Measurements from ENCODE around the gene CARMIL3.

CARMIL3 gene

DNA sequence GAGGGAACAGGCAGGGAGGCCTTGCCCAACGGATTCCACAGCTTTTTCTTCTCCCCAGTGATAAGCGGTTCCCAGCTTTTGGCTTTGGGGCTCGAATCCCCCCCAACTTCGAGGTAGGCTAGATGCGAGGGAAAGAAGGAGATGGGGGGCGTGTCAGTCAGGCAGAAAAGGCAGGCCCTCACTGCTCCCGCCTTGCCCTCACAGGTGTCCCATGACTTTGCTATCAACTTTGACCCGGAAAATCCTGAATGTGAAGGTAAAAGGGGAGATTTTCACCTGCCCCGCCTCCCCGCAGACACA is 24.4 kb downstream of the CARMIL3 start:
- Histone ChIP-seq H2BK5ac (ENCODE audit: low read length) (no peak overlapping the region), H4K8ac (ENCODE audit: low read depth, low read length) (no peak overlapping the region), H3K4me2 (ENCODE audit: insufficient read depth, low read length, poor library complexity, severe bottlenecking) (no peak overlapping the region), H2BK120ac (ENCODE audit: low read depth, low read length) (no peak overlapping the region), H3K27me3 (ENCODE audit: control insufficient read depth in 3 of 3, insufficient read depth in 3 of 3, low read depth in 1 of 3, low read length in 3 of 3) (peaks cover 0 to 62% (median 3%) of the 10 kb centered on the region in 3 experiments), H3K4ac (ENCODE audit: low read length) (no peak overlapping the region), H3K18ac (ENCODE audit: low read length) (no peak overlapping the region), H3K27ac (replicated peaks; ENCODE audit: low read length) (no peak overlapping the region), H3K36me3 (replicated peaks in 1 of 2; ENCODE audit: control insufficient read depth in 2 of 2, insufficient read depth in 2 of 2, low read length in 2 of 2) (no peaks in the 10 kb centered on the region), H2AFZ (ENCODE audit: low read length) (no peak overlapping the region), H2AK5ac (ENCODE audit: low read depth, low read length) (peak overlapping the region; percentile 38), H3K23ac (ENCODE audit: low read depth, low read length, poor library complexity) (no peak overlapping the region), H3K14ac (ENCODE audit: low read length) (no peak overlapping the region), H3K4me3 (ENCODE audit: low read length in 2 of 2) (no peak overlapping the region), H3K79me1 (ENCODE audit: low read depth, low read length) (no peaks in the 10 kb centered on the region), H3K4me1 (ENCODE audit: control insufficient read depth in 2 of 2, insufficient read depth in 1 of 2, low read depth in 1 of 2, low read length in 2 of 2) (peaks cover 22 to 28% of the 10 kb centered on the region in 2 donors), H4K91ac (ENCODE audit: low read depth, low read length, poor library complexity) (no peak overlapping the region), H2BK12ac (ENCODE audit: low read length) (no peak overlapping the region), H3K9ac (ENCODE audit: low read depth, low read length, poor library complexity) (no peak overlapping the region), H2BK15ac (ENCODE audit: low read length) (no peak overlapping the region), H3K9me3 (replicated peaks in 1 of 2; ENCODE audit: control insufficient read depth in 2 of 2, insufficient read depth in 1 of 2, low read depth in 1 of 2, low read length in 2 of 2) (no peaks in the 10 kb centered on the region)
- no CpG with 5 or more reads among the region's 10 CpGs for WGBS, 2 donors (ENCODE audit: extremely low coverage in 2 of 2, insufficient read length in 2 of 2, insufficient replicate concordance in 1 of 2)
- DNase-seq (ENCODE audit: low spot score), result no peak

DNA sequence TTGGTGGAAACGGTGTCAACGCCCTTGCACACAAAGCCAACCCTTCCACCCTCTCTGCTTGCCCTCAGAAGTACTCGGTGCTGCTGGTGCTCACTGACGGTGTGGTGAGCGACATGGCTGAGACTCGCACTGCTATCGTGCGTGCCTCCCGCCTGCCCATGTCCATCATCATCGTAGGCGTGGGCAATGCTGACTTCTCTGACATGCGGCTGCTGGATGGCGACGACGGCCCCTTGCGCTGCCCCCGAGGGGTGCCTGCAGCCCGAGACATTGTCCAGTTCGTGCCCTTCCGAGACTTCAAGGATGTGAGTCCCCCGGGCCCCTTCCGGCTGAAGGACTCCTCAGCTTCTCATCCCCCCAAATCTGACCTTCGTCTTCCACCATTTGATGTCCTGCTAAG is 25.3 kb downstream of the CARMIL3 start:
- H3K4me2 ChIP-seq (ENCODE audit: insufficient read depth, low read length, poor library complexity, severe bottlenecking), result no peak overlapping the region
- H2BK12ac ChIP-seq (ENCODE audit: low read length), result peak overlapping the region; percentile 93
- peak overlapping the region; percentile 85 for H2AK5ac ChIP-seq (ENCODE audit: low read depth, low read length)
- no peaks in the 10 kb centered on the region for H3K79me1 ChIP-seq (ENCODE audit: low read depth, low read length)
- peak overlapping the region; percentile 86 for H3K14ac ChIP-seq (ENCODE audit: low read length)
- H3K36me3 ChIP-seq (replicated peaks in 1 of 2; ENCODE audit: control insufficient read depth in 2 of 2, insufficient read depth in 2 of 2, low read length in 2 of 2), result no peaks in the 10 kb centered on the region
- peaks cover 0 to 70% (median 10%) of the 10 kb centered on the region in 3 experiments for H3K27me3 ChIP-seq (ENCODE audit: control insufficient read depth in 3 of 3, insufficient read depth in 3 of 3, low read depth in 1 of 3, low read length in 3 of 3)
- DNase-seq (ENCODE audit: low spot score), result no peak
- H3K9ac ChIP-seq (ENCODE audit: low read depth, low read length, poor library complexity), result peak overlapping the region; percentile 25
- H3K23ac ChIP-seq (ENCODE audit: low read depth, low read length, poor library complexity), result peak overlapping the region; percentile 26
- H3K4me3 ChIP-seq (ENCODE audit: low read length in 2 of 2), result no peak overlapping the region
- no peak overlapping the region for H2AFZ ChIP-seq (ENCODE audit: low read length)
- H3K18ac ChIP-seq (ENCODE audit: low read length), result peak overlapping the region; percentile 54
- no peak overlapping the region for H4K8ac ChIP-seq (ENCODE audit: low read depth, low read length)
- H2BK15ac ChIP-seq (ENCODE audit: low read length), result peak overlapping the region; percentile 54
- H3K4me1 ChIP-seq (ENCODE audit: control insufficient read depth in 2 of 2, insufficient read depth in 1 of 2, low read depth in 1 of 2, low read length in 2 of 2), result peaks cover 25 to 33% of the 10 kb centered on the region in 2 donors
- no CpG with 5 or more reads among the region's 23 CpGs for WGBS, 2 donors (ENCODE audit: extremely low coverage in 2 of 2, insufficient read length in 2 of 2, insufficient replicate concordance in 1 of 2)
- no peaks in the 10 kb centered on the region for H3K9me3 ChIP-seq (replicated peaks in 1 of 2; ENCODE audit: control insufficient read depth in 2 of 2, insufficient read depth in 1 of 2, low read depth in 1 of 2, low read length in 2 of 2)
- H3K27ac ChIP-seq (replicated peaks; ENCODE audit: low read length), result no peak overlapping the region
- H2BK120ac ChIP-seq (ENCODE audit: low read depth, low read length), result no peak overlapping the region
- no peak overlapping the region for H3K4ac ChIP-seq (ENCODE audit: low read length)
- H4K91ac ChIP-seq (ENCODE audit: low read depth, low read length, poor library complexity), result peak overlapping the region; percentile 48
- peak overlapping the region; percentile 67 for H2BK5ac ChIP-seq (ENCODE audit: low read length)

- Histone ChIP-seq H3K27me3 (ENCODE audit: control insufficient read depth in 3 of 3, insufficient read depth in 3 of 3, low read depth in 1 of 3, low read length in 3 of 3) (peaks cover 0 to 75% (median 19%) of the 10 kb centered on the region in 3 experiments), H3K79me1 (ENCODE audit: low read depth, low read length) (no peaks in the 10 kb centered on the region), H3K23ac (ENCODE audit: low read depth, low read length, poor library complexity) (no peak overlapping the region), H3K4ac (ENCODE audit: low read length) (no peak overlapping the region), H3K18ac (ENCODE audit: low read length) (no peak overlapping the region), H3K36me3 (replicated peaks in 1 of 2; ENCODE audit: control insufficient read depth in 2 of 2, insufficient read depth in 2 of 2, low read length in 2 of 2) (no peaks in the 10 kb centered on the region), H3K4me3 (ENCODE audit: low read length in 2 of 2) (no peak overlapping the region), H3K9ac (ENCODE audit: low read depth, low read length, poor library complexity) (no peak overlapping the region), H4K91ac (ENCODE audit: low read depth, low read length, poor library complexity) (no peak overlapping the region), H3K4me1 (ENCODE audit: control insufficient read depth in 2 of 2, insufficient read depth in 1 of 2, low read depth in 1 of 2, low read length in 2 of 2) (peaks cover 22 to 33% of the 10 kb centered on the region in 2 donors), H3K14ac (ENCODE audit: low read length) (no peak overlapping the region), H2BK5ac (ENCODE audit: low read length) (no peak overlapping the region), H2AFZ (ENCODE audit: low read length) (no peak overlapping the region), H3K9me3 (replicated peaks in 1 of 2; ENCODE audit: control insufficient read depth in 2 of 2, insufficient read depth in 1 of 2, low read depth in 1 of 2, low read length in 2 of 2) (peaks cover 0 to 5% of the 10 kb centered on the region in 2 donors), H4K8ac (ENCODE audit: low read depth, low read length) (no peak overlapping the region), H3K27ac (replicated peaks; ENCODE audit: low read length) (no peak overlapping the region), H3K4me2 (ENCODE audit: insufficient read depth, low read length, poor library complexity, severe bottlenecking) (no peak overlapping the region), H2AK5ac (ENCODE audit: low read depth, low read length) (no peak overlapping the region), H2BK12ac (ENCODE audit: low read length) (no peak overlapping the region), H2BK120ac (ENCODE audit: low read depth, low read length) (no peak overlapping the region), H2BK15ac (ENCODE audit: low read length) (no peak overlapping the region)
- no peak for DNase-seq (ENCODE audit: low spot score)
- WGBS, 2 donors (ENCODE audit: extremely low coverage in 2 of 2, insufficient read length in 2 of 2, insufficient replicate concordance in 1 of 2), result no CpG with 5 or more reads among the region's 3 CpGs
Observed at GRCh38 chr14:24078146-24078545, 26.3 kb downstream of the CARMIL3 start.

GRCh38 chr14:24079491-24080141 is 27.8 kb downstream of the CARMIL3 start:
- Histone ChIP-seq H3K4ac (ENCODE audit: low read length) (no peak overlapping the region), H3K4me1 (ENCODE audit: control insufficient read depth in 2 of 2, insufficient read depth in 1 of 2, low read depth in 1 of 2, low read length in 2 of 2) (peaks cover 22 to 33% of the 10 kb centered on the region in 2 donors), H3K27me3 (ENCODE audit: control insufficient read depth in 3 of 3, insufficient read depth in 3 of 3, low read depth in 1 of 3, low read length in 3 of 3) (peaks cover 0 to 84% (median 21%) of the 10 kb centered on the region in 3 experiments), H3K9me3 (replicated peaks in 1 of 2; ENCODE audit: control insufficient read depth in 2 of 2, insufficient read depth in 1 of 2, low read depth in 1 of 2, low read length in 2 of 2) (peaks cover 0 to 5% of the 10 kb centered on the region in 2 donors), H4K91ac (ENCODE audit: low read depth, low read length, poor library complexity) (no peak overlapping the region), H3K79me1 (ENCODE audit: low read depth, low read length) (no peaks in the 10 kb centered on the region), H2BK120ac (ENCODE audit: low read depth, low read length) (no peak overlapping the region), H3K23ac (ENCODE audit: low read depth, low read length, poor library complexity) (no peak overlapping the region), H2AK5ac (ENCODE audit: low read depth, low read length) (no peak overlapping the region), H3K4me3 (ENCODE audit: low read length in 2 of 2) (no peak overlapping the region), H2BK5ac (ENCODE audit: low read length) (no peak overlapping the region), H4K8ac (ENCODE audit: low read depth, low read length) (no peak overlapping the region), H3K36me3 (replicated peaks in 1 of 2; ENCODE audit: control insufficient read depth in 2 of 2, insufficient read depth in 2 of 2, low read length in 2 of 2) (no peaks in the 10 kb centered on the region), H2AFZ (ENCODE audit: low read length) (peak overlapping the region; percentile 75), H3K27ac (replicated peaks; ENCODE audit: low read length) (no peak overlapping the region), H2BK15ac (ENCODE audit: low read length) (no peak overlapping the region), H2BK12ac (ENCODE audit: low read length) (no peak overlapping the region), H3K9ac (ENCODE audit: low read depth, low read length, poor library complexity) (no peak overlapping the region), H3K18ac (ENCODE audit: low read length) (no peak overlapping the region), H3K14ac (ENCODE audit: low read length) (no peak overlapping the region), H3K4me2 (ENCODE audit: insufficient read depth, low read length, poor library complexity, severe bottlenecking) (peak overlapping the region; percentile 19)
- no CpG with 5 or more reads among the region's 9 CpGs for WGBS, 2 donors (ENCODE audit: extremely low coverage in 2 of 2, insufficient read length in 2 of 2, insufficient replicate concordance in 1 of 2)
- peak; percentile 60 for DNase-seq (ENCODE audit: low spot score)

Measured in neuronal stem cell (in vitro differentiated cells).